ENCODE measurements around the gene STUM.
"Not testable (repeated sequence)": the region's sequence is repeated elsewhere in the genome, so short reads cannot be mapped to it uniquely, and the experiment has no call there.

STUM gene

GRCh38 chr1:226628612-226629155, 80.1 kb downstream of the STUM start:
- DNase-seq, result no peak

DNA sequence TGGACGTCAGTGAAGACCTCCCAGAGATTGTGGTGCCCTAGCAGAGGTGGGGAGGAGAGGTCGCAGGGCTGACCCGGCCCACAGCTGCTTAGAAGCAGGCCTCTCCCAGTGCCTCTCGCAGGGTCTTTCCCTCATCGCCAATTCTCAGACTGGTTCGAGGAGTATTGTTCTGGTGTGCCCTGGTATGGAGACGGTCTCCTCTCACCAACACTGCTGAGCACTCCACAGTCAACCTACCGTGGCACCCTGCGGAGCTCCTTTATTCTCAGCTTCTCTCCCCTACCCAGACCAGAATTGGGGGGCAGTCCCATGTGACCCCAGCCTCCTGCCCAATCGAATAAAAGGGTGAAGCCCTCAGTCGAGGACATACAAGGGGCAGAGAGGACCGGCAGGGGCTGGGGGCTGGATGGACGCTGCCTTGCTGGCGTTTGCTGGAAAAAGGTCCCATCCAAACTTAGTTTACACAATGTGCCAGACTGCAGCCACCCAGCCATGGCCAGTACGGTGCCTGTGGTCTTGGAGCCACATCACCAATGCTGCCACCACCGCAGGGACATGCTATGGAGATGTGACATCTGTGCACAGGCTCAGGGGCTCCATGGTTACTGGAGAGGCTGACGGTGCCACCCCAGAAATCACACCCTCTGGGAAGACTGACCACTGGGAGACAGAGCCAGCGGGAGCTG, 80.8 kb downstream of the STUM start:
- no peak for DNase-seq

- DNase-seq, result no peak
Observed at GRCh38 chr1:226629896-226630550, 81.5 kb downstream of the STUM start.

- DNase-seq, result no peak
Observed at GRCh38 chr1:226630592-226630991, 82.0 kb downstream of the STUM start.

- no peak for DNase-seq
Observed at GRCh38 chr1:226631229-226632000, 82.9 kb downstream of the STUM start.

DNA sequence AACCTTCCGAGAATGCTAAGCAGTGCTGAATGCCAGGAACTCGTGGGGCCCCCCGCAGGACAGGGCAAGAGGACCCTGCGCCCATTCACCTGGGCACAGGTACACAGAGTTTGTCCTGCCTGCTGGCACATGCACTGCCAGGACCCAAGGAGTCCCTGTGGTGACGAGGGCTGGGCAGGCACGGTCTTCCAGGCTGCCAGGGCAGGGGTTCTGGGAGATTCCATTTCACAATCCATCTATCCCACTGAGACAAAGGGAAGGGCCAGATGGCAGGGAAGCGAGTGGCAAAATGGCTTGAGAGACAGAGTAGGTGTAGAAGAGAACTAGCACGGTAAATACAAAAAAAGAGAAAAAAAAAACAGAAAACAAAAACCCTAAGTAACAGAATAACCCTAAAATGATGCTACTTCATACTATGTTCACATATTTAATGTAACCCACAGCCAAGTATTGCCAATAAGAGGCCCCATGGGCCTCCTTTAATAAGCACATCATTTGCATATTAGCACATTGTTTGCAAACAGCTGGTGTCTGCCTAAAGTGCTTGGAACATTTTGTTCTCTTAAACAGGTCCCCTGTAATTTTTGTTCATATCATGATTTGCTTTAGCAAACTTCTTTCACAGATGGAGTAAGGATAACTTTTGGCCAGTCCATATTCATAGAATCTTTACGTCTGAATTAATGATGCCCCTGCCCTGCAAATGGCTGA, 83.8 kb downstream of the STUM start:
- no peak for DNase-seq

DNA sequence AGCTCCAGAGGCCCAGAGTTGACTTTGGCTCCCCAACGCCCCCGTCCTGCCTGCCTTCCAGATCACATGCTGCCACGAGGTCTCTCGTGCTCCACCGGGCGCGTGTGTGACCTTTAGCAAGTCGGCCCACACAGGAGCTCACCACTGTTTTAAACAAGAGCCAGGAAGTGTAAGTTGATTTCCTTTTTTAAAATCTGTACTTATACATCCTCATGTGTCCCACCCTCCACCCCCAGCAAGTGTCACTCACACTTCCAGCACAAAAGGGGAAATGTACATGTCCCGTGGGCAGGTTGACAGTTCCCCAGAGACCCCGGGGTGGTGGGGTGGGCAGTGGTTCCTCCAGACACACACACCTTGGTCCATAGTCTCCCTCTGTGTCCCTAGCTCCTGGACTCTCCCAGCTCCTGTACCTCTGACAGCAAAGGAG, 84.4 kb downstream of the STUM start:
- no peak for DNase-seq

DNA sequence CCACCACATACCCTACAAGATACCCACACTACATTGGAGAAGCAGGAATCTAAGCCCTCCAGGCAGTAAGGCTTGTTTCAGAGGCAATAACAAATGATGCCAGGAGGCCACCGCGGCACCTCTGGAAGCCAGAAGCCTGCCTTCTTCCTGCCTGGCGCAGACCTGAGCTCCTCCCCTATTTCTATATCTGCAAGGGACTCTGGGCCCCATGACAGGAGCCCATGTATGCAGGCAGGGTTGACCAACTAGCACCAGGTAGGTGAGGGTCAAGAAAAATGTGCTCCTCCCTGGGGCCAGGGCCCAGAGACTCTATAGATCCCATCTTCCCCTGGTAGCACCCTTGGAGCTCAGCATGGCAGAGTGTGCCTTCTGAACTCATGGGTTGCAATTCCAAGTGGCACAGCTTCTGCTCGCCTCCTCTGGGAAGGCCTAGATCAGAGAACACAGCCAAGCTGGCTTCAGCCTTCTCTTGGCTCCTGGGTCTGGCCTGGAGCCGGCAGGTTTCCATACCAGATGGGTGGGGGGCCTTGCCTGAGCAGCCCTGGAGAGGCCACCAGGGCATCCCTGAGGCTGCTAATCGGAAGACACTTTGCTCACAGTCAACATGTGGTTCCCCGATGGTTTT, 85.1 kb downstream of the STUM start:
- DNase-seq, result no peak

DNA sequence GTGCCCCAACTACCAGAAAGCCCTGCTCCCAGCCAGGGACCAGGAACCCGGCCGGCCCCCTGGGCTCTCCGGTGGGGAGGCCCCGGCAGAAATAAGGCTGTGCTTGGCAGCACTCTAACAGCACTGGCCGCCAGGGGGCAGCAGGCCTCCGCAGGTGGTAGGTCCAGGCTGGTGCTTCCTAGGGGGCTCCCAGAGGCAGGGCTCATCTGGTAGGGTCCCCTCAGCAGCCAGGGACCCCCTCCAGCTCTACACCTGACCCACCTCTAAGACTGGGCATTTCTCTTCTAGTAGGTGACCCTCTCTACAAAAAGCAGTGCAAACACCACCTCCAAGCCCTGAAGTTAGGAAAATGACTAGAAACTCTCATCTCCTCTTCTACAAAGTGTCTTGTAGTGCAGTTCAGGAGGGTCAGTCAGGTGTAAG, 85.6 kb downstream of the STUM start:
- DNase-seq, result peak; percentile 64 to 81 (median 72)

DNA sequence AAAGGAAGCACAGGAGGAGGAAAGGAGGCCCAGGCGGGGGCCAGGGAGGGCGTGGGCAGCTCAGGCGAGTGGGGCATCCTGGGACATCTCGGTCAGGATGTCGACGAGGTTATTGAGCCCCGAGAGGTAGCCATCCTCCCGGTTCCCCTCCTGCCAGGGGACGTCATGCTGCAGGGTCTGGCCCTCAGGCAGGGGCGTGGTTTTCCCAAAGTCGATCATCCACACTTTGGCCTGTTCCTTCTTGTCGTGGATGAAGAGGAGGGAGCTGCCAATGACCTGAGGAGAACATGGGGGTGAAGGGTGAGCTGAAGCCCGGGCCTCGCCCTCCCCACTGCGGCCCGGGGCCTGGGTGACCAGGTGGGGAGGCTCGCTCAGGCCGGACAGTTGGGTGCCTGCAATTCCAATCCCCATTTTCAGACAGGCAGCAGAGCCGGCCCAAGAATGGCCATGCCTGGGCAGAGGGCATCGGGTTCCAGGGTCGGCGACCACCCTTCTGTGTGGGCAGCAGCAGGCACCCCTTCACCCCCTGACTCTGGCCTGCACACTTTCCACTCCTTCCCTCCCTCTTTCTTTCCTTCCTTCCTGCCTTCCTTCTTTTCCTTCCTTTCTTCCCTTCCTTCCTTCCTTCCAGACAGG, 86.2 kb downstream of the STUM start:
- DNase-seq, result no peak

DNA sequence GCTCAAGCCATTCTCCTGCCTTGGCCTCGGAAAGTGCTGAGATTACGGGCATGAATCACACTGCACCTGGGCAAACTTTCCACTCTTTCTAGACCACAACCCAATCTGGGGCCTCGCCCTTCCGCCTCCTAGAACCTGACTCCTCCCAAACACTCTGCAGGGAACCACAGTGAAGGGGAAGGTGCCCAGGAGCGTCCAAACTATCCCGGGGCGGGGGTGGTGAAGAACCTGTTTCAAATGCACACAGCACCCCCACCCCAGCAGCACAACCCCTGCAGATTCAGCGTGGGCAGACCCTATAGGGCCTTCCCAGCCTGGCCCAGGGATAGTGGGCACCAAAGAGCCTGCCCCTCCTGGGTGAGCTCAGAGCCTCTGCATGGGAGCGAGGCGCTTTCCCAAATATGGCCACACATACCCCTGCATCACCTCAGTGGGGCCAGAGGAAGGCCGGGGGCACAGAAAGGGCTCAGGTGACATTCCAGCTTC, 86.9 kb downstream of the STUM start:
- no peak for DNase-seq

GRCh38 chr1:226636847-226637096, 88.2 kb downstream of the STUM start:
- no peak for DNase-seq

- no peak for DNase-seq
Observed at GRCh38 chr1:226637147-226637935, 88.8 kb downstream of the STUM start.

- no peak for DNase-seq
Observed at GRCh38 chr1:226638001-226638601, 89.5 kb downstream of the STUM start.

- no peak for DNase-seq
Observed at GRCh38 chr1:226638608-226639007, 90.0 kb downstream of the STUM start.

DNA sequence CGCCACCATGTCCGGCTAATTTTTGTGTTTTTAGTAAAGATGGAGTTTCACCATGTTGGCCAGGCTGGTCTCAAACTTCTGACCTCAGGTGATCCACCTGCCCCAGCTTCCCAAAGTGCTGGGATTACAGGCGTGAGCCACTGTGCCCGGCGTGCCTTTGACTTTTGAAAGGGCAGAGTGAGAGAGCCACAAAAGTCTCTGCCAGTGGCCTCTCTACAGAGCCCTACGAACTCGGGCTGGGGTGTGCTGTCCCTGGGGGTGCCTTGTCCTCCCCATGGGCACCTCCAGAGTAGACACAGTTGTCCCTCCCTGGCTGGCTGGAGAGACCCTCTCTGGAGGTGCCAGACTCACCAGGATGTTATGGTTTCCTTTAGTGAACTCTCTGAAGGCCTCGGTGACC, 90.6 kb downstream of the STUM start:
- DNase-seq, result not testable (repeated sequence)

GRCh38 chr1:226639631-226640061, 91.1 kb downstream of the STUM start:
- no peak for DNase-seq

DNA sequence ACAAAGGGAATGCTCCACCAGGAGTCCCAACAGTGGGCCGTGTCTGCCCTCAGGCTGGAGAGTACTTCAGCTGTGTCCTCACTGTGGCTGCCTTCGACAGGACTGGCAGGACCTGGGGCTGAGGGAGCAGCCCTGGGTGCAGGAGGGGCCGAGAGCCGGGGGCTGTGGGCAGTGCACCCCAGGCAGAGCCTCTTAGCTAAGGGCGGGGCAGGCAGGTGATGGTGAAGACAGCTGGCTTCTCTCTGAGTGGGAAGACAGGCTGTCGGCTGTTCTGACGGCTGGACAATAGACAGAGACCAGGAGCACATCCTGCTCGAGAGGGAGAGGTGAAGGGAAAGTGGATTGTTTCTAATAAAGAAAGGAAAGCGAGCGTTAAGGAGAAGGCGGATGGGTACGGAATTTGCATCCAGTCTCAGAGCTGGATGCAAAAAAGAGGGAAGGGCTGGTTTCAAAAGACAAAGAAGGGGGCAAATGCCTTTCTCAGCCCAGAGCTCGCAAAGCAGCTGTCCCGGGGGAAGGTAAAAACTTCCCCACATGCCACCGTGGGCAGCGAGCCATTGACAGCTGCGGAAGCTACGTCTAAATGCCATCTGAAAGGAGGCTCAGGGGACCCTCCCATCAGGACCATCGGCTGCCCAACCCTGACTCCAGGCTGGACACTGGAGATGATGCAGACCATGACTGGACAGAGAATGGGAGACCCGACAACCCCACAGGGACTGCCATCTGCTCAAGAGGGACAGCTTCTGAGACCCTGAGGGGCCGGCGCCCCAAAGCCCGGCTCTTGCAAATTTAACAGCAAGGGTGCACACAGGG, 92.0 kb downstream of the STUM start:
- DNase-seq, result no peak

DNA sequence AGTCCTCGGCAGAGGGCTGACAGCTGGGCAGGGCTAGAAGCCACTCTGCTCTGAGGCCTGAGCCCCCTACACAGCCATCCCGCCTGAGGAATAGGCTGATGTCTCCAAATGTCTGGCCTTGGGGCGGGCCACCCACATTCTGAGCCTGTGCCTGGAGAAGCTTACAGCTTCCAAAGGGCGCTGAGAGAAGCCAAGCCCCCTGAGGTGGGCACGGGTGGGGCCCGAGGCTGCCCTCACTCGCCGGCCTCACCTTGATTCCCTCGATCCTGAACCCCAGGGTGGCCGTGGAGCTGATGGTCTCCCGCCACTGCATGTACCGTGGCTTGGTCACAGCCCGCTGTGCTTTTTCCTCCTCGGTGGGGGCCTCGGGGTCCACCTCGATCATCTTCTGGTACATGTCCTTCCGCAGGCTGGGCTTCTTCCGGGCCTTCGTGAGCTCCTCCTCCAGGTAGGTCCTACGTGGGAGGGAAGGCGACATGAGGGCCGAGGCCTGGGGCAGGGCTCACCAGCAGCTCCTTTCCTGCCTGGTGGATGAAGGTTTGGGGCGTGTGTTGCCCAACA, 93.2 kb downstream of the STUM start:
- DNase-seq, result no peak

DNA sequence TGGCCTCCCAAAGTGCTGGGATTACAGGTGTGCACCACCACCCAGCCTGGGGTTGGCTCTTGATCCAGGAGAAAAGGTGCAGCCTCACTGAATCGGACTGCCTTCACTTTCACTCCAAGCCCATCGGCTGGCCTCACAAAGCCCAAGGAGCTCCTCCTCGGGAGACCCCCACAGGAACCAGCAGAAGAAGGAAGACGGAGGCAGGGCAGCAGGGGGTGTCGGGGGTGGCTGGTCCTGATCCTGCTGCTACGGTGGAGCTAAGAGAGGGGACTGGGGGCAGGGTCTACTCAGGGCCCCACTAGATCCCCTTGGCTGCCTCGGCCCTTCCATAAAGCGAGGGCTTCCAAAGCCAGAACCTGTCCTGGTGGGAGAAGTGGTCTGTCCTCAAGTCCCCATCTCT, 93.9 kb downstream of the STUM start:
- no peak for DNase-seq

Measured in activated naive CD4-positive, alpha-beta T cell (primary cell).